Fibroblast of the aortic adventitia (primary cell): ENCODE results near the gene RETREG1. TPM values are rescaled to one million over a fixed set of nuclear protein-coding genes. Genes with fewer than 3 reads are reported as not detected.
"Not testable (repeated sequence)": the region's sequence is repeated elsewhere in the genome, so short reads cannot be mapped to it uniquely, and the experiment has no call there.

ENCODE experiments used
- DNase-seq: peaks from one replicate; pipeline ENCODE4 v3.0.0-alpha.2; 2010; ENCODE audit warnings: low read depth
- H3K4me3 ChIP-seq: 2 replicates; pipeline ENCODE4 v1.5.1; 2011; ENCODE audit warnings: low read depth, mild to moderate bottlenecking, control low read depth, low read length, moderate library complexity
- total RNA-seq: library from RNA; depleted of rRNA; stranded (reverse); fragments of >200 nt; gene quantifications from 2 replicates; pipeline ENCODE4 v1.2.3, GENCODE V29; 2012; ENCODE audit warnings: low replicate concordance
- TF ChIP-seq, protein P1 (sequence below): IDR thresholded peaks from 2 replicates; pipeline ENCODE4 v1.5.1; 2011; ENCODE audit warnings: mild to moderate bottlenecking, low read length, control low read depth, inconsistent platforms; ENCODE audit not compliant: insufficient read depth

The RETREG1 gene
- total RNA-seq, 1 donor: 0.99 TPM

DNA sequence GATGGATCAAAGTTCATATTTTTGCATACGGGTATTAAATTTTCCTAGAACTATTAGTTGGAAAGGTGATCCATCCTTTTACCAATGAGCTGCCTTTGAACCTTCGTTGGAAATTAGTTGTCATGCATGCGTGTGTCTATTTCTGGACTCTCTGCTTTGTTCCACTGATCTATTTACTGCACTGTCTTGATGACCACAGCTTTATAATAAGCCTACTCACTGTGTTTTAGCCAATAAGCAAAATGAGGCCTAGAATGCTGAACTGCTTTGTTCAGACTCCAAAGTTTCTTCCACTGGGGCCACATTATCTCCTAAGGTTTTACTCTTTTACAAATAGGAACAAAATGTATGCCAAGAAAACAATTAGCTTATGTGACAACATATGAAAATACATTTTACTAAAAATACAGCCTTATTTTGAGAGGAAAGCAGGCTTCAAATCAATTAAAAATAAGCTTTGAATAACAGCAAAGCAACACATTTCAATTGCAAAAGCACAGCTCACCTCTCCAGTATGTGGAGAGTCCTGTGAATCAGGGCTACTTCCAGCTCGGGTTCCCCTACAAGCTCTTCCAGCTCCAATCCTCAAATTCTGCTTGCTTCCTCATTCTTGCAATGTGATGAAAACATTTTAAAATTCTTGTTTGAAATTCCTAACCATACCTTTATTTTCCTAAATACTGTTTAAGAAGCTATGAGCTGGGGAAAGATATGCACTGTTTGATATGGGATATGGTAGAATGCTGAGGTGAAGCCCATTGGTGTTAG, 72.0 kb downstream of the RETREG1 start:
- TF ChIP-seq, protein P1, sequence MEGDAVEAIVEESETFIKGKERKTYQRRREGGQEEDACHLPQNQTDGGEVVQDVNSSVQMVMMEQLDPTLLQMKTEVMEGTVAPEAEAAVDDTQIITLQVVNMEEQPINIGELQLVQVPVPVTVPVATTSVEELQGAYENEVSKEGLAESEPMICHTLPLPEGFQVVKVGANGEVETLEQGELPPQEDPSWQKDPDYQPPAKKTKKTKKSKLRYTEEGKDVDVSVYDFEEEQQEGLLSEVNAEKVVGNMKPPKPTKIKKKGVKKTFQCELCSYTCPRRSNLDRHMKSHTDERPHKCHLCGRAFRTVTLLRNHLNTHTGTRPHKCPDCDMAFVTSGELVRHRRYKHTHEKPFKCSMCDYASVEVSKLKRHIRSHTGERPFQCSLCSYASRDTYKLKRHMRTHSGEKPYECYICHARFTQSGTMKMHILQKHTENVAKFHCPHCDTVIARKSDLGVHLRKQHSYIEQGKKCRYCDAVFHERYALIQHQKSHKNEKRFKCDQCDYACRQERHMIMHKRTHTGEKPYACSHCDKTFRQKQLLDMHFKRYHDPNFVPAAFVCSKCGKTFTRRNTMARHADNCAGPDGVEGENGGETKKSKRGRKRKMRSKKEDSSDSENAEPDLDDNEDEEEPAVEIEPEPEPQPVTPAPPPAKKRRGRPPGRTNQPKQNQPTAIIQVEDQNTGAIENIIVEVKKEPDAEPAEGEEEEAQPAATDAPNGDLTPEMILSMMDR: no peak
- no peak for DNase-seq
- no peak overlapping the region for H3K4me3 ChIP-seq

DNA sequence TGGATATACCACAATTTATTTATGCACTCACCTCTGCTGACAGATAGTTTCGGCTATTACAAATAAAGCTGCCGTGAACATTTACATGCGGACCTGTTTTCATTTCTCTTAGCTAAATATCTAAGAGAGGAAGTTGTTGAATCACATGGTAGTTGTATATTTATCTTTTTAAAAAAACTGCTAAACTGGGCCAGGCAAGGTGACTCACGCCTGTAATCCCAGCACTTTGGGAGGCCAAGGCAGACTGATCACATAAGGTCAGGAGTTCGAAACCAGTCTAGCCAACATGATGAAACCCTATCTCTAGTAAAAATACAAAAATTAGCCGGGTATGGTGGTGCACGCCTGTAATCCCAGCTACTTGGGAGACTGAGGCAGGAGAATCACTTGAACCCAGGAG, 73.6 kb downstream of the RETREG1 start:
- not testable (repeated sequence) for H3K4me3 ChIP-seq
- peak; percentile 39 for DNase-seq

DNA sequence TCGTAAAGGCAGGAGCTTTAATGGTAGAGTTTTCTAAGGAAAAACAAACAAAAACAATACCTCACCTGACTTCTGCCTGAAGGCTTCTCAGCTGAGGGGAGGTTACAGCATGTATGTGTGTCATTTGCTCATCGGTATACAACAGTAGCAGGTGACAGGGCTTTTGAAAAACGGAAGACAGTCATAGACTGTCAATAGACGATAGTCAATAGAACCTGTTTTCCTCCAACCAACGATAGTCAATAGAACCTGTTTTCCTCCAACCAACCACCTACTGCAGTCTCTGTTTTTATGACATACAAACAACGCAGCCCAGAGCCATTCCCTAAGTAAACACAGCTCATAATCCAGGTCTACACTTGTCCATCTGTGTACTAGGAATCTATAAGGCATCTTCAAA, 74.6 kb downstream of the RETREG1 start:
- no peak overlapping the region for H3K4me3 ChIP-seq
- DNase-seq: no peak
- TF ChIP-seq, protein P1: no peak

DNA sequence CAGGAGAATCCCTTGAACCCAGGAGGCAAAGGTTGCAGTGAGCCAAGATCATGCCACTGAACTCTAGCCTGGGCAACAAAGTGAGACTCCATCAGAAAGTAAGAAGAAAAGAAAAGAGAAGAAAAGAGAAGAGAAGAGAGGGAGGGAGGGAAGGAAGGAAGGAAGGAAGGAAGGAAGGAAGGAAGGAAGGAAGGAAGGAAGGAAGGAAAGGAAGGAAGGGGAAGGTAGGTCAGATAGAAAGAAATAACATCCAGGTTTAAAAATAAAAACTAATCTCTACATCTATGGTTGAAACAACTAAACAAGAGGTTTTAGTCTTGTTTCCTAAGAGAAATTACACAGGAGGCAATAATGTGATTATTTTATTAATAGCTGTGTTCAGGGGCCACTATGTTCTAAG, 75.2 kb downstream of the RETREG1 start:
- DNase-seq, H3K4me3 ChIP-seq: not testable (repeated sequence)

DNA sequence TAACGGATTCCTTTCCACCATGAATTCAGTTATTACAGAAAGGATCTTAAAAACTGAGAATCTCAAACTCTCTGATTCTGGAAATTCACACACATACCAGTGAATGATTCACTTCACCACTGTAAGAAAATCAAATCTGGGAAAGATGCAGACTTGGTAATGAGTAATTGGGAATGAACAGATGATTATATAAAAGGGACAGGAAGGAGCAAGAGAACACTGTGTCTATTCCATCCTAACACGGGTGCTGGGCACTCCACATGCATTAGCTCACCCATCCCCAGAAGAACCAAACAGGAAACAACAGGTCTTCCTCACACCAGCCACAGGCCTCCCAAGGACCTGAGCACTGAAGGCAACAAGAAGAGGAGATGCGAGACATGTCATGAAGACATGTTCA, 76.4 kb downstream of the RETREG1 start:
- TF ChIP-seq, protein P1: no peak
- peak; percentile 47 for DNase-seq
- H3K4me3 ChIP-seq: no peak overlapping the region

DNA sequence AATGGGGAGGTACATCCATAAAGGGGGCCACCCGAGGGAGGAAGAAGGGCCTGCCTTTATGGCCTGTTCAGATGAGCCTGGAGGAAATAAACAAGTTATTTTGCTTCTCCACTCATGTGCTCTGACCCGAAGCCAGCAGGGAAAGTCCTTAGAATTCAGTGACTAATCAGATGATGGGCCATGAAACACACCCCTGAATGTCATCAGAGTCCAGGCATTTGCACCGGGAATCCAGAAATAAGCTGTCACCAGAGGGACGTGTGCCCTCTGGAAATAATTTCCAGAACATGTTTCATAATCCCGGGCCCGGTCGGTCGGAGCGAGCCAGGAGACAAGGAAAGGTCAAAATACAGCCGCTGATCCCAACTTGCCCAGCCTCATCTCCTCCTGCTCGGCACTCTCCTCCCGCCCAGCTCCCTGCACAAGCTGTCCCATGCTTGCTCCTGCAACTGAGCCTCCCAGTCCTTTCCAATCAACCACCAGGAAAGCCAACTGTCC, 77.6 kb downstream of the RETREG1 start:
- DNase-seq: peak; percentile 77
- TF ChIP-seq, protein P1: no peak
- H3K4me3 ChIP-seq: no peak overlapping the region

DNA sequence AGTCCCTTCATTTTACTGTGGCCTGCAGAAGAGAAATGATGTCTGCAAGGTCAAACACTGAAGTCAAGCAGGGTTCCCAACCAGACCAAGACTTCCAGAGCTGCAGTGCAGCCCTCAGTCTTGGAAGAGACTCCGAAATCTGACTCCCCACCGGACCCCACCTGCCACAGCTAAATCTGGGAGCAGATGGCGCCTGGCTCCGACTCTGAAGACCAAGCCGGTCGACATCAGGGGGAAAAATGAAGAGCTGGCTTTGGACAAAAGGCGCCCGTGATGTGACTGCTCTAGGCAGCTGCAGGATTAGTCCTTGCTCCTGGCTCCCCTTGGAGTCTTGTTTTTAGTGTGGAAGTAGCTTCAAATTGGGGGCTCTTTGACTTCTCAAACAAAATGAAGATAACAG, 78.8 kb downstream of the RETREG1 start:
- TF ChIP-seq, protein P1: no peak
- DNase-seq: no peak
- no peak overlapping the region for H3K4me3 ChIP-seq

DNA sequence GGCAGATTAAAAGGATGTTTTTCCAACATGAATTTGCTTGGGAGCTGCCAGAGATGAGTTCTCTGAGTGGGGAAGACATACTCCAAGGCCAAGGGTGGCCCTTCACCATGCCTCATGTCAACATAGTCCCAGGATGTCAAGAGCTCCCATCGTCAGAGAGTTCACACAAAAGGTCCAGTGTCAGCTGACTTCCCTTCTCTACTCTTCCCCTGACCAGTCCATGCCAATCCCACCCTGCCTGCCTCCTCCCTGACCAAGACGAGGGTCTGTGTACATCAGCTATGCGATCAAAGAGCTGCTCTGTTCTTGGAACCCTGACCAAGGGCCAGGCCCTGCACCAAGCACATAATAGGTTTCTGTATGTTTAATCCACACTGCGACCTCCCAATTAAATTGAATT, 80.0 kb downstream of the RETREG1 start:
- TF ChIP-seq, protein P1: no peak
- no peak overlapping the region for H3K4me3 ChIP-seq
- no peak for DNase-seq
